ENCODE measurements around the gene STK32C. TPM values are rescaled to one million over a fixed set of nuclear protein-coding genes. Genes with fewer than 3 reads are reported as not detected.

The STK32C gene
- polyA plus RNA-seq, 2 of the 4 experiments (the other 2 are of a cell fraction) = 29.9 to 43.6 TPM

GRCh38 chr10:132279873-132280645 is 27.7 kb downstream of the STK32C start:
- no peak overlapping the region for H3K27ac ChIP-seq
- H3K4me3 ChIP-seq = no peak overlapping the region
- FAIRE-seq (no peak), ATAC-seq (peak in 1 of 2 experiments; percentile 18; a peak in 2 of 6 replicates), DNase-seq (ENCODE audit: low read depth in 1 of 2, low spot score in 1 of 2) (no peak)
- H3K4me2 ChIP-seq = no peak overlapping the region
- ChIA-PET POLR2A (no interaction called here), CTCF (no interaction called here)
- no peaks in the 10 kb centered on the region for H3K9me3 ChIP-seq
- TF ChIP-seq, protein P1, sequence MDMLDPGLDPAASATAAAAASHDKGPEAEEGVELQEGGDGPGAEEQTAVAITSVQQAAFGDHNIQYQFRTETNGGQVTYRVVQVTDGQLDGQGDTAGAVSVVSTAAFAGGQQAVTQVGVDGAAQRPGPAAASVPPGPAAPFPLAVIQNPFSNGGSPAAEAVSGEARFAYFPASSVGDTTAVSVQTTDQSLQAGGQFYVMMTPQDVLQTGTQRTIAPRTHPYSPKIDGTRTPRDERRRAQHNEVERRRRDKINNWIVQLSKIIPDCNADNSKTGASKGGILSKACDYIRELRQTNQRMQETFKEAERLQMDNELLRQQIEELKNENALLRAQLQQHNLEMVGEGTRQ (IDR thresholded peaks at IDR 0.05) = peak; percentile 33; the same call in 1 of the 2 replicates
- TF ChIP-seq GATA3 (IDR thresholded peaks at IDR 0.05; ENCODE audit: borderline replicate concordance) = no peak
- 63% methylated on average over 40 of the region's 43 CpGs for WGBS (ENCODE audit: missing lambda C conversion rate)
- H3K4me1 ChIP-seq = no peaks in the 10 kb centered on the region

DNA sequence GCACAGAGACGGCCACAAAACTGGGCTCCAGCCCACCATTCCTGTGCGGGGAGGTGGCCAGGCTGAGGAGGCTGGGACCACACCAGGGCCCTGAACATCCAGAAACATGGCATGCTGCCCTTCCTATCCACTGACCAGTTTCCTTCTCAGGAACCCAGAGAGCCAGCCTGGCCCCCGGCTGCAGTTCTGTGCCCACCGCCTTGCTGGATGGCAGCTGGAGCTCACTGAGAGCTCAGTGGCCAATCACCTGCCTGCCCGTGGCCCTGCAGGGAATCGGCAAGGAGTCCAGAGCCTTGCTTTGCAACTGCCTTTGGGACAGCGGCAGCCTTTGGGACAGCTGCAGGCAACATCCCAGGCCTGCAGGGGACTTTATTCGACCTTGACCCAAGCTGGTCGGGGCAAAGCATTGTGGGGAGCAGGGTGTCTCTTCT is 30.4 kb downstream of the STK32C start:
- CTCF ChIA-PET = interaction anchor here (0.7 to 1.3 kb wide), 6 partner anchors 10 to 74 kb away, joined by 3 to 4 read pairs (median 3); no protein-coding TSS in a partner anchor
- TF ChIP-seq FOSB (CRISPR knock-in tag; IDR thresholded peaks at IDR 0.05) = no peak
- no peak for TF ChIP-seq EHMT2 (IDR thresholded peaks at IDR 0.05; ENCODE audit: low read depth)
- no peak for TF ChIP-seq MYC (IDR thresholded peaks at IDR 0.05; ENCODE audit: borderline replicate concordance, low read length)
- no peak for TF ChIP-seq HOXB13 (CRISPR knock-in tag; IDR thresholded peaks at IDR 0.05; ENCODE audit: low read depth)
- TF ChIP-seq CHD2 (IDR thresholded peaks at IDR 0.05; ENCODE audit: low read length, partially characterized antibody) = no peak
- no peak for TF ChIP-seq JUNB (IDR thresholded peaks at IDR 0.05)
- no peak for TF ChIP-seq CHD4 (IDR thresholded peaks at IDR 0.05; ENCODE audit: borderline replicate concordance)
- TF ChIP-seq, protein P1 (IDR thresholded peaks at IDR 0.05) = no peak
- no peak for TF ChIP-seq KDM5A (IDR thresholded peaks at IDR 0.05)
- no peak for TF ChIP-seq ZSCAN20 (CRISPR knock-in tag; IDR thresholded peaks at IDR 0.05)
- no peak for TF ChIP-seq HOXA7 (CRISPR knock-in tag; IDR thresholded peaks at IDR 0.05)
- TF ChIP-seq RNF2 (IDR thresholded peaks at IDR 0.05; ENCODE audit: borderline replicate concordance, low read depth) = no peak
- no peak for TF ChIP-seq MAZ (IDR thresholded peaks at IDR 0.05; ENCODE audit: borderline replicate concordance, low read depth, low read length)
- TF ChIP-seq CEBPB (IDR thresholded peaks at IDR 0.05) = no peak
- FAIRE-seq = no peak
- Histone ChIP-seq H3K27ac (no peak overlapping the region), H3K9me3 (no peaks in the 10 kb centered on the region), H3K4me3 (no peak overlapping the region), H3K4me1 (no peaks in the 10 kb centered on the region), H3K4me2 (no peak overlapping the region)
- POLR2A ChIA-PET = no interaction called here
- ATAC-seq = no peak
- WGBS (ENCODE audit: missing lambda C conversion rate) = 79% methylated on average over 6 of the region's 9 CpGs
- DNase-seq (ENCODE audit: low read depth in 1 of 2, low spot score in 1 of 2) = no peak

DNA sequence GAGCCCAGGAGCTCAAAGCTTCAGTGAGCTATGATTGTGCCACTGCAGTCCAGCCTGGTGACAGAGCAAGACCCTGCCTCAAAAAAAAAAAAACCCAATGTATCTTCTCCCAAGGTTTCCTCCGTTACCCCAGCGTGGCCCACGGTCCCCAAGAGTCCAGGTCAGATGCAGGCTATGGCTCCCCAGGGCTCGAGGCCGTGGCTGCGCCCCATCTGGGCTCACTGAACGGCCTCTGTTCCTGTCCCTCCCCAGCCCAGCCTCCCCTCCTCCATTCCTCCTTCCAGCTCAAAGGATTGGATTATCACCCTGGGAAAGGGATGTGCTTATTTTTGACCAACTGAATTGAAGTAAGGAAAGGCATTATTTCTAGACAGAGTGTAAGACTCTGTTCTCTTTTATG is 31.0 kb downstream of the STK32C start:
- CTCF ChIA-PET = interaction anchor here (0.6 to 1.1 kb wide), 3 partner anchors 9 to 74 kb away, joined by 3 to 4 read pairs (median 3); no protein-coding TSS in a partner anchor
- DNase-seq (ENCODE audit: low read depth in 1 of 2, low spot score in 1 of 2) (no peak), FAIRE-seq (no peak), ATAC-seq (no peak)
- Histone ChIP-seq H3K4me3 (no peak overlapping the region), H3K4me1 (no peaks in the 10 kb centered on the region), H3K4me2 (no peak overlapping the region), H3K27ac (no peak overlapping the region), H3K9me3 (no peaks in the 10 kb centered on the region)
- POLR2A ChIA-PET = no interaction called here
- 70% methylated on average over 7 of the region's 7 CpGs for WGBS (ENCODE audit: missing lambda C conversion rate)
- TF ChIP-seq PHF8 (IDR thresholded peaks at IDR 0.05; ENCODE audit: borderline replicate concordance, low read depth) = no peak
- TF ChIP-seq HOXB5 (CRISPR knock-in tag; IDR thresholded peaks at IDR 0.05) = no peak
- TF ChIP-seq, protein P2, sequence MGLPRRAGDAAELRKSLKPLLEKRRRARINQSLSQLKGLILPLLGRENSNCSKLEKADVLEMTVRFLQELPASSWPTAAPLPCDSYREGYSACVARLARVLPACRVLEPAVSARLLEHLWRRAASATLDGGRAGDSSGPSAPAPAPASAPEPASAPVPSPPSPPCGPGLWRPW (IDR thresholded peaks at IDR 0.05) = no peak
- no peak for TF ChIP-seq SREBF2 (IDR thresholded peaks at IDR 0.05)
- TF ChIP-seq CBX8 (IDR thresholded peaks at IDR 0.05) = no peak
- no peak for TF ChIP-seq CBX2 (IDR thresholded peaks at IDR 0.05; ENCODE audit: borderline replicate concordance, low read depth)
- TF ChIP-seq REST (IDR thresholded peaks at IDR 0.05) = no peak
- no peak for TF ChIP-seq MAZ (IDR thresholded peaks at IDR 0.05; ENCODE audit: borderline replicate concordance, low read depth, low read length)
- TF ChIP-seq JUN (IDR thresholded peaks at IDR 0.05) = no peak
- TF ChIP-seq KDM5A (IDR thresholded peaks at IDR 0.05) = no peak
- TF ChIP-seq, protein P1 (IDR thresholded peaks at IDR 0.05) = no peak
- TF ChIP-seq KDM1A (IDR thresholded peaks at IDR 0.05; ENCODE audit: low read depth) = no peak
- TF ChIP-seq GATA3 (IDR thresholded peaks at IDR 0.05; ENCODE audit: borderline replicate concordance) = no peak
- no peak for TF ChIP-seq ZNF302 (CRISPR knock-in tag; IDR thresholded peaks at IDR 0.05)
- no peak for TF ChIP-seq NR3C1 (IDR thresholded peaks at IDR 0.05)

All from A549 (cell line).